Activated gamma-delta T cell treated with anti-CD3 and anti-CD28 coated beads, Interleukin-2, amount 50 U/mL, for 16 hours (primary cell): ENCODE results near the gene MGMT.

ENCODE experiments used
- DNase-seq: peaks from one replicate; pipeline ENCODE4 v3.0.0-alpha.2; 2020; ENCODE audit warnings: low read depth

Gene MGMT

GRCh38 chr10:129775681-129776080, 308.6 kb downstream of the MGMT start:
- DNase-seq, result no peak

- no peak for DNase-seq
These were observed 310.6 kb downstream of the MGMT start for GRCh38 chr10:129777687-129778086.

GRCh38 chr10:129778571-129778970, 311.5 kb downstream of the MGMT start:
- no peak for DNase-seq

- DNase-seq, result no peak
These were observed 312.4 kb downstream of the MGMT start for GRCh38 chr10:129779126-129780111.

- no peak for DNase-seq
These were observed 313.2 kb downstream of the MGMT start for GRCh38 chr10:129780198-129780597.

- no peak for DNase-seq
These were observed 314.1 kb downstream of the MGMT start for GRCh38 chr10:129780901-129781795.

GRCh38 chr10:129784291-129784690, 317.2 kb downstream of the MGMT start:
- no peak for DNase-seq

GRCh38 chr10:129784891-129785290, 317.9 kb downstream of the MGMT start:
- no peak for DNase-seq

- no peak for DNase-seq
These were observed 318.5 kb downstream of the MGMT start for GRCh38 chr10:129785536-129785981.

GRCh38 chr10:129786216-129786615, 319.2 kb downstream of the MGMT start:
- no peak for DNase-seq

GRCh38 chr10:129787557-129787956, 320.5 kb downstream of the MGMT start:
- DNase-seq, result no peak

GRCh38 chr10:129788215-129788614, 321.2 kb downstream of the MGMT start:
- no peak for DNase-seq

- DNase-seq, result no peak
These were observed 323.8 kb downstream of the MGMT start for GRCh38 chr10:129790715-129791446.

GRCh38 chr10:129792141-129792540, 325.1 kb downstream of the MGMT start:
- no peak for DNase-seq

- no peak for DNase-seq
These were observed 325.8 kb downstream of the MGMT start for GRCh38 chr10:129792864-129793263.

- DNase-seq, result no peak
These were observed 326.4 kb downstream of the MGMT start for GRCh38 chr10:129793479-129793878.

- no peak for DNase-seq
These were observed 327.0 kb downstream of the MGMT start for GRCh38 chr10:129793996-129794395.

GRCh38 chr10:129796710-129797420, 329.8 kb downstream of the MGMT start:
- DNase-seq, result no peak

- no peak for DNase-seq
These were observed 332.9 kb downstream of the MGMT start for GRCh38 chr10:129799942-129800341.

GRCh38 chr10:129800796-129801340, 333.8 kb downstream of the MGMT start:
- DNase-seq, result no peak

GRCh38 chr10:129807211-129807610, 340.2 kb downstream of the MGMT start:
- no peak for DNase-seq
